ENCODE results near the gene ZNF467.

The ZNF467 gene

DNA sequence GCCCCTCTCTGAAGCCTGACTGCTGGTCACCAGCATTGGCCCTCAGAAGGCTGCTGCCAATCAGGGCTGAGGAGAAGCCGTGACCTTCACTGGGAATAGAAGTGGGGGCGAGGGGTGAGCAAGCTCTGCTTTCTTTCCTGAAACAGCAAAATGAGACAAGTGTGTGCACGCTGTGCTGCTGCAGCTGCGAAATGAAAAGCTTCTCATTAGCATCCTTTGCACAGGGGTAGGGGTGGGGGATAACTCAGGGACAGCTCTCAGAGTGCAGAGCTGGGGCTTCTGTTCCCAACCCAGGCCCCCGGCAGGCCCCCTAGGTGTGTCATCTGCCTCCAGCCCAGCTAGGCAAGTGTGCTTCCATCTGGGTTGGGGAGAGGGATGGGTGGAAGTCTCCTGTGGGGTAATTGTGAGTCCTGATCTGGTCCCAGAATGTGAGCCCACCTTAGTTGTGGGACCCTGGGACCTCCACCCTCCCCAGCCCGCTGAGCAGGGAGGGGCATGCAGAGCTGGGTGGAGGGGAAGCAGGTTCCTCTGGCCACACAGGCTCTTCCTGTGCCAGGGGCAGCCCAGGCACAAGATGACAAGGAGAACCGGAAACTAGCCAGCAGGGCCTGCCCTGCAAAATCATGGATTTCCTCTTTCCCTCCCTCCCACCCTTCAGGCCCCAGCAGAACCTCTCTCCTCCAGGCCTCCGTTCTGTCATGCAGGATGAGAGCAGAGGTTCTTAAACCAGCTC, 22.2 kb downstream of the ZNF467 start:
- DNase-seq (ENCODE audit: low read depth, low spot score), result no peak

DNA sequence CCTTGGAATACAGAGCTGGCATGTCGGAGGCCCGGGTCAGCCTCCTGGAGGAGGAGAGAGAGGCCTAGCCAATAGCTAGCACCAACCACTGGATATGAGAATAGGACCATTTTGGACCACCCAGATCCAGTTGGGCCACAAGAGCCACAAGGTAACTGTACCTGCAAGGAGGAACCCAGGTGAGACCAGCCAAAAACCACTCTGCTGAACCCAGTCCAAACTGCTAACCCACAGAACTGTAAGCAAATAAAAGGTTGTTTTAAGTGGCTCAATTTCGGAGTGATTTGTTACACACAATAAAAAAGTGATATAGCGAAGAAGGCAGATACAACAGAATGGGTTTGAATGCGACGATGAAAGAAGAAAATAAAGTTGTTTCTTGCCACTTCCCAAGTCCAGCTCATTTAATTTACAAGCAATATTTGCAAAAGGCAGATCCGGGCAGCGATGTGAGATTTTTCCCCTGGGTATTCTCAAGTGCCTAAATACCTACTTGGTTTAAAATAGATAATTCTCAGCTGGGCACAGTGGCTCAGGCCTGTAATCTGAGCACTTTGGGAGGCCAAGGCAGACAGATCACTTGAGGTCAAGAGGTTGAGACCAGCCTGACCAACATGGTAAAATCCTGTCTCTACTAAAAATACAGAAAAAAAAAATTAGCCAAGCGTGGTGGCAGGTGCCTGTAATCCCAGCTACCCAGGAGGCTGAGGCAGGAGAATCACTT, 23.1 kb downstream of the ZNF467 start:
- DNase-seq (ENCODE audit: low read depth, low spot score), result no peak

- no peak for DNase-seq (ENCODE audit: low read depth, low spot score)
Measured at GRCh38 chr7:149748076-149748874, 25.1 kb downstream of the ZNF467 start.

DNA sequence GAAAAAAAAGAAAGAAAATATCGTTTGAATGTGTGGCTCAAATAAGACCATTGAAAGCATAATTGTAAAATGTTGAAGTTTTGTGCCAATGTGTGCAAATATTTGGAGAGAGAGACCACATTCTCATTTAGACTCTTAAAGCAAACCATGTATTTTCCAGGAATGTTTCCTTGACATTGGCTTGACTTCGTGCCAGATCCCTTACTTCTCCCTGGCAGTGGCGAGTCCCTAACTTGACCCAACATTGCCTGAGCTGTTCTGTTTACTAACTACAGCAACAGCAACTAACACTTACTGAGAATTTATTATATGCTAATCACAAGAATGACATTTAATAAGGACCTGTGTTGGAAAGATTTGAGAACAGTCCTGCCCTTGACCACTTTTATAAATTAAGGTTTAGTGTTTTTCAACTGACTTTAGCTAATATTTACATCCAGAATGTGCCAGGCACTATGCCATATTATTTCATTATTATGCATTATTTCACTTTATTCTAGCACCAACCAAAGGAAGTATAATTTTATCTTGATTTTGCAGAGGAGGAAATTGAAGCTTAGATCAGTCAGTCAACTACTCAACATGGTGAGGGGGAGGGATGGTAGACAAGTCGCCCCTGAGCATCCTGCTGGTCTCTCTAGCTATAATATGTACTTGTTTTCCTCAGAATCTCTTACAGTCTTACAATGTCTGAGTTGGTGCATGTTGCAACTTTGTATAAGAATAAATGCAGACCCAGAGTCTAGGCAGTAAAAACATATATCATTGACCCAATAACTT, 29.7 kb downstream of the ZNF467 start:
- DNase-seq (ENCODE audit: low read depth, low spot score), result no peak

- DNase-seq (ENCODE audit: low read depth, low spot score), result peak; percentile 89
Measured at GRCh38 chr7:149742075-149742701, 31.2 kb downstream of the ZNF467 start.

DNA sequence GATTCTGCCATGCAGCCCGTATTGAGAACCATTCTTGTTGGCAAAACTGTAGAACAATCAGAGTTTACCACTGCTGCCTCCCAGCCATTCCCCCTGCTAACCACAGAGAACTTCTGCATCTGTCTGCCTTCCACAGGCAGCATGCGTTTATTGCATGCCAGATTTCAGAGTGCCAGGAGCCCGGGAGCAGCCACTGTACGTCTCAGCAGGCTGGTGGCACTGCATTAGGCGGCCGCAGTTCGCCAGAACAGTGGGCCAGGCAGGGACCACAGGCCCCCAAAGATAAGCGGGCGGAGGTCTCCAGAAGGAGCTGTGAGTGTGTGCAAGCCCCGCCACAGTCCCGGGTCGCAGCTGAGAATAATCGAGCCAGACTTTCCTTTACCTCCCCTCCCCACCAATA, 31.8 kb downstream of the ZNF467 start:
- no peak for DNase-seq (ENCODE audit: low read depth, low spot score)

DNA sequence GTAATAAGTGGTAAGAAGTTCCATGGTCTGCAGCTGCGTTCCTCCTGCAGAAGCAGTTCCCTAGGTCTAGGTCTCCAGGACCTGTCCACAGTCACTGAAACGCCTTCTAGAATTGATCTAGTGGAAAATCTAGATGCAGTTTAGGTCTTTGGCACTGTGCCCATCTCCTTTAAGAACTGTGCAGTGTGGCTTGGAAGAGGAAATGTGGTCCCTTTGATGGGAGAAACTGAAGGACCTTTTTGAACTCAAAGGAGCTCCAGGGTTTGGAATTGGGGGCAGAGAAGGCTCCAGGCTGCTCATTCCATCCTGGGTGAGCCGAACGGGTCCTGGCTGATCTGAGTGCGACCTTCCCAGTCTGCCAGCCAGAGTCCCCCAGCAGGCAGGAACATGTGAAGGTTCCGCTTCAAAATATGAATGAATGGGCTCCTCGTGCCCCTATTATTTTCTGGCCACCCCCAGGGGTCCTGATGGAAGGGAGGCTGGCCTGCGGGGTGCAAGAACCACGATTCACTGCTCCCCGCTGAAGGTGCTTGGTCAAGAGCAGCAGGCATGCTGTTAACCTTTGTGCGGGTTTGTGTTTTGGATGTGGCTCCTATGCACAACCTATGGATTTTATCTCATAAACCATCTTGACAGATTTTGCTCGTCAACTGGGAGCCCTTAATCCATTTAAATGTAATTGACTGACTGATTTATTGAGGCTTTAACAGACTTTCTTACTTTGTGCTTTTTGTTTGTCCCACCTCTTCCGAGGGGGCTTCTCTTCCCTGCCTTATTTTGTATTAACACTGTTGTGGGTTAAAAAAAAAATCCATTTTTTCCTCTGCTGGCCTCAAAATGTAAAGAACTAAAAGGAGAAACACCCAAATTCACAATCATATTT, 36.7 kb downstream of the ZNF467 start:
- no peak for DNase-seq (ENCODE audit: low read depth, low spot score)

DNA sequence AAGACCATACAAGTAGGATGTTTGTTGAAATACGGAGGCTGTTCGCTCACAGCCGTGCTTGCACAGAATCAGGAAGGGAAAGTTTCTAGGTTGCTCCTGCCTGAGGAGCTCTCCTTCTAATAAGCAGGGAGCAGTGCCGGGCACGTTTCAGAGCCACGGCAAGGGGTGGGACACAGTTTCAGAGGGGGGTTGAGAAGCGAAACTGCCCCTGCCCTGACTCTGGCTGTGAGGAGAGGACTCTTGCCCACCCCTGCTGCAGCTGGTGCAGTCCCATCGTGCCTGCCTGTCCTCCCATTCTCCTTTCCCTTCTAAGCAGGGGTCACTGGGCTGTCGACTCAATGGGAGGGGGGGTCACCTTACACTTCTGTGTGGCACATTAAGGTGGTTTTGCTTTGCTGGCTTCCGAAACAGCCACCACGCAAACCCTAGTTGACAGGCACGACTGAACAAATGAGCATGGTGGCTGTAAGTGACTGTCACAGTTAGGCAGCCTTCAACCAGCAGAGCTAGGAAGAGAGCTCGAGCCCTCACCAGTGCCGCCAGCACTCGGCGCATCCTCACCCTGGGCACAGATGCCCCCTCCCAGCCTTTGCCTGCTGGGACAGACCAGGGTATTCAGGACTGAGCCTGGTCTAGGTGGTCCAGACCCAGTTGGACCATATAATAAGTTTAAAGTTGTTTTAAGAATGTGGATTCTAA, 37.5 kb downstream of the ZNF467 start:
- DNase-seq (ENCODE audit: low read depth, low spot score), result no peak

GRCh38 chr7:149735181-149735602, 38.2 kb downstream of the ZNF467 start:
- no peak for DNase-seq (ENCODE audit: low read depth, low spot score)

- no peak for DNase-seq (ENCODE audit: low read depth, low spot score)
Measured at GRCh38 chr7:149734791-149735075, 38.7 kb downstream of the ZNF467 start.

DNA sequence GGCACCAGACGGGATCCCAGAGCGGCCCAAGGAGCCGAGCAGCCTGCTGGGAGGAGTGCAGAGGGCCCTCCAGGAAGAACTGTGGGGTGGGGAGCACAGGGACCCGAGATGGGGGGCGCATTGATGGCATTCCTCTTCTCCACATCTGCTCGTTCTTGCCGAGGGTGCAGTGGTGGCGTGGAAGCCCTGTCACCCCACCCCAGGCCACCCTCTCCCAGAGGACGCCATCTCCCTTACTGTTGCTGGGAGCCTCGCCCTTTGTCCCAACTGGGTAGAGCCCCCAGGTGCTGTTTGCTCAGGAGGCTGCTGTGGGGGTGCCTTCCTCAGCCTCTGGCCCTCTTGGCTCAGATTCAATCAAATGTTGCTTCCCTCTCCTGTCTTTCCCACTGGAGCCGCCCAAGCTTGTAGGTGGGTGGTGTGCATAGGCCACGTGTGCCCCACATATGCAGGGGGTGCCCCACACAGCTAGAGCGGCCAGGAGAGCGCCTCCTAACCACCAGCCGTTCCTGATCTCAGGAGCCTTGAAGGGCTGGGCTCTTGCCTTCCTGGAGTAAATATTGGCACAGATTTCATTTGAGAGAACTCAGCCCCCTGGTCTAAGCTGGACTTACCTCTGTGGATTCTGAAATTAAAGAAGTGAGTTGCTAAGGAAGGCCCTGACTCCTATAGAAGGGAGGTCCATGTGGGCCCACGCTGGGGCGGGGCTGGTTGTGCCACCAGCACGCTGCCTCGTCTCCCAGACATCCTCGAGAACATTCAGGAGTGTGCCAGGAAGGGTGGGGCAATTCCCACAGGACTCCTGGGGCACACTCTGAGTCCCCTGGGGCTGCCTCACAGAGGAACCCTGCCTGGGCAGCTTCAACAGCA, 39.2 kb downstream of the ZNF467 start:
- no peak for DNase-seq (ENCODE audit: low read depth, low spot score)

- no peak for DNase-seq (ENCODE audit: low read depth, low spot score)
Measured at GRCh38 chr7:149733131-149733923, 40.1 kb downstream of the ZNF467 start.

- no peak for DNase-seq (ENCODE audit: low read depth, low spot score)
Measured at GRCh38 chr7:149732611-149733010, 40.8 kb downstream of the ZNF467 start.

- DNase-seq (ENCODE audit: low read depth, low spot score), result no peak
Measured at GRCh38 chr7:149732111-149732561, 41.3 kb downstream of the ZNF467 start.

- DNase-seq (ENCODE audit: low read depth, low spot score), result no peak
Measured at GRCh38 chr7:149731207-149731955, 42.0 kb downstream of the ZNF467 start.

DNA sequence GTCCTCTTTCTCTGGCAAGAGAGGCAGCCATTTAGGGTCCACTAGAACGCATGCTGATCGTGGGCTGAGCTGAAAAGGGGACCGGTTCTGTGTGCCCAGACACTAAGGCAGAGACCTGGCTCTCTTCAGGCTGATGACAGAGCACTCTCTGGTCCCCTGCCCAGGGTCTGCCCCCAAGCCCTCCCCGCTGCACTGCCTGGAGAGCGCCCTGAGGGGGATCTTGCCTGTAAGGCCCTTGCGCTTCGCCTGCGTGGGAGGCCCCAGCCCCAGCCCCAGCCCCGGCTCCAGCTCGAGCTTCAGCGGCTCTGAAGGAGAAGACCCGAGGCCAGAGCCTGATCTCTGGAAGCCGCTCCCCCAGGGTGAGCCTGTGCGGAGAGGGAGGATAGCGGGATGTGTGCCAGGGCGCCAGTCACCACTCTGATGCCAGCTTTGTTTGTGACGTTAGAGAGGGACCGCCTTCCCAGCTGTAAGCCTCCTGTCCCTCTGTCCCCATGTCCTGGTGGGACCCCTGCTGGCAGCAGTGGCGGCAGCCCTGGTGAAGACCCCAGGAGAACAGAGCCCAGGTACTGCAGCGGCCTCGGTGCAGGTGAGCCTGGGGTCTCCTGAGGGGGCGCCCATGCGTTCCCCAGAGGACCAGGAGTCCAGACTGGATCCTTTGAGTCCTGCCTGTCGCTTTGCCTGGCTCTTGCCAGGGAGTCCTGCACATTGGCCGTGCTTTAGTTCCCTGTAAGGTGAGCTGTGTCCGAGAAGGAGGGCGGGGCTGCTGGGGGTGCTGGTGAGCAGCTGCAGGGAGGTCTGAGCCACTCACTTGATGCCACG, 43.2 kb downstream of the ZNF467 start:
- no peak for DNase-seq (ENCODE audit: low read depth, low spot score)
